IMR-90 (cell line): ENCODE measurements around the gene COL4A1. TPM values are rescaled to one million over a fixed set of nuclear protein-coding genes. Genes with fewer than 3 reads are reported as not detected.

ENCODE experiments used
- ATAC-seq: fragments of 200-7000 bp; cut with Tn5 transposase; 2 replicates; pipeline ENCODE4 v1.9.1; 2020; ENCODE audit warnings: low read depth, mild to moderate bottlenecking, moderate library complexity
- BruUV-seq: library from RNA; stranded (reverse); fragments of 400-500 nt; replicated peaks from 2 replicates; lab custom pipeline; 2021; lab: Mats Ljungman, UMichigan
- CTCF ChIA-PET: fragments of 300-600 bp; formaldehyde crosslinking; extraction: SDS; loops from one replicate; lab custom pipeline; 2021; ENCODE audit warnings: antibody characterized with exemption; lab: Yijun Ruan, JAX
- POLR2A ChIA-PET: fragments of 300-600 bp; sonication (Branson Sonifier 250); formaldehyde crosslinking; loops from one replicate; lab custom pipeline; 2022; ENCODE audit warnings: antibody characterized with exemption; ENCODE audit not compliant: unreplicated experiment; lab: Charles Lee
- DNase-seq: peaks from one replicate; pipeline ENCODE4 v3.0.0; 2013
- H2AFZ ChIP-seq: replicated peaks from 2 replicates; pipeline ENCODE3; 2013; ENCODE audit warnings: low read length, mild to moderate bottlenecking; ENCODE audit not compliant: poor library complexity
- H2AK5ac ChIP-seq: 2 replicates; pipeline ENCODE4 v1.6.1; 2013; ENCODE audit warnings: low read depth, low read length, inconsistent platforms
- H2AK9ac ChIP-seq: replicated peaks from 2 replicates; pipeline ENCODE3; 2013; ENCODE audit warnings: mild to moderate bottlenecking, low read depth, low read length, moderate library complexity; ENCODE audit not compliant: poor library complexity
- H2BK120ac ChIP-seq: 2 replicates; pipeline ENCODE4 v1.6.1; 2013; ENCODE audit warnings: low read depth, low read length, inconsistent platforms
- H2BK15ac ChIP-seq: 3 replicates; pipeline ENCODE4 v1.6.1; 2013; ENCODE audit warnings: low read depth, low read length, inconsistent platforms
- H2BK20ac ChIP-seq: 2 replicates; pipeline ENCODE4 v1.6.1; 2013; ENCODE audit warnings: low read depth, mild to moderate bottlenecking, inconsistent platforms, low read length, moderate library complexity
- H2BK5ac ChIP-seq: 2 replicates; pipeline ENCODE4 v1.6.1; 2013; ENCODE audit warnings: mild to moderate bottlenecking, low read depth, low read length, inconsistent platforms; ENCODE audit not compliant: poor library complexity, severe bottlenecking
- H3K14ac ChIP-seq: replicated peaks from 2 replicates; pipeline ENCODE4 v1.6.1; 2013; ENCODE audit warnings: low read depth, low read length, inconsistent platforms
- H3K18ac ChIP-seq: 2 replicates; pipeline ENCODE4 v1.6.1; 2013; ENCODE audit warnings: low read depth, low read length, control low read depth
- H3K23ac ChIP-seq: 2 replicates; pipeline ENCODE4 v1.6.1; 2013; ENCODE audit warnings: low read depth, low read length, inconsistent platforms
- H3K27ac ChIP-seq: 2 replicates; pipeline ENCODE4 v1.5.1; 2013; ENCODE audit warnings: mild to moderate bottlenecking, control low read depth, low read length; ENCODE audit not compliant: insufficient read depth
- H3K27me3 ChIP-seq: 2 replicates; pipeline ENCODE4 v1.6.1; 2013; ENCODE audit warnings: low read length; ENCODE audit not compliant: control insufficient read depth, insufficient read depth
- H3K36me3 ChIP-seq: 2 replicates; pipeline ENCODE4 v1.6.1; 2013; ENCODE audit warnings: low read length, mixed read lengths; ENCODE audit not compliant: control insufficient read depth, insufficient read depth
- H3K4ac ChIP-seq: 2 replicates; pipeline ENCODE4 v1.6.1; 2013; ENCODE audit warnings: low read depth, low read length, inconsistent platforms
- H3K4me1 ChIP-seq: 2 replicates; pipeline ENCODE4 v1.6.1; 2013; ENCODE audit warnings: low read length, mixed read lengths; ENCODE audit not compliant: control insufficient read depth, insufficient read depth
- H3K4me2 ChIP-seq: 2 replicates; pipeline ENCODE4 v1.6.1; 2013; ENCODE audit warnings: low read depth, mild to moderate bottlenecking, control low read depth, low read length, moderate library complexity
- H3K4me3 ChIP-seq: 2 replicates; pipeline ENCODE4 v1.5.1; 2013; ENCODE audit warnings: low read depth, mild to moderate bottlenecking, control low read depth, low read length, moderate library complexity; ENCODE audit not compliant: insufficient read depth
- H3K56ac ChIP-seq: 2 replicates; pipeline ENCODE4 v1.6.1; 2013; ENCODE audit warnings: low read length, inconsistent platforms; ENCODE audit not compliant: insufficient read depth; ENCODE audit errors: extremely low read depth
- H3K79me1 ChIP-seq, 2 experiments: 2 replicates each; pipeline ENCODE4 v1.6.1; 2013; ENCODE audit warnings: low read length in 2 of 2, inconsistent platforms in 1 of 2, low read depth in 1 of 2
- H3K9ac ChIP-seq: 2 replicates; pipeline ENCODE4 v1.6.1; 2013; ENCODE audit warnings: low read depth, low read length, control low read depth
- H3K9me1 ChIP-seq: 2 replicates; pipeline ENCODE4 v1.6.1; 2013; ENCODE audit warnings: low read length, inconsistent platforms; ENCODE audit not compliant: insufficient read depth
- H3K9me3 ChIP-seq: 2 replicates; pipeline ENCODE4 v1.6.1; 2013; ENCODE audit warnings: low read length; ENCODE audit not compliant: control insufficient read depth, insufficient read depth
- H4K20me1 ChIP-seq: 2 replicates; pipeline ENCODE4 v1.6.1; 2013; ENCODE audit warnings: low read length, inconsistent platforms; ENCODE audit not compliant: insufficient read depth
- H4K5ac ChIP-seq: 2 replicates; pipeline ENCODE4 v1.6.1; 2013; ENCODE audit warnings: mild to moderate bottlenecking, low read depth, low read length, control low read depth
- H4K8ac ChIP-seq, 2 experiments: 2 replicates each; pipeline ENCODE4 v1.6.1; 2013; ENCODE audit warnings: low read depth in 2 of 2, low read length in 2 of 2, control low read depth in 1 of 2, inconsistent platforms in 1 of 2
- H4K91ac ChIP-seq: 2 replicates; pipeline ENCODE4 v1.6.1; 2013; ENCODE audit warnings: low read depth, low read length, inconsistent platforms; ENCODE audit not compliant: insufficient read depth
- MAFK ChIP-seq: IDR thresholded peaks from 2 replicates; pipeline ENCODE4 v1.6.1; 2012; ENCODE audit warnings: low read depth, low read length, improper control_type of control experiment
- RCOR1 ChIP-seq: IDR thresholded peaks from 2 replicates; pipeline ENCODE4 v1.6.1; 2012; ENCODE audit warnings: mild to moderate bottlenecking, low read length, improper control_type of control experiment; ENCODE audit not compliant: insufficient replicate concordance
- WGBS, 2 experiments: methylation state at CpG; one replicate each; pipeline versions ENCODE4 v1.1.5 to v1.1.7; 2013; ENCODE audit warnings: missing lambda C conversion rate in 2 of 2; ENCODE audit not compliant: insufficient read length in 1 of 2; ENCODE audit errors: extremely low coverage in 2 of 2; 5-methylcytosine and 5-hydroxymethylcytosine counted together
- dilution Hi-C: fragments of 300-500 bp; cut with HindIII; formaldehyde crosslinking; loops from one replicate; pipeline ENCODE4 v1.14.3; 2018; ENCODE audit warnings: low sequenced_read_pairs; ENCODE audit not compliant: unreplicated experiment
- in situ Hi-C: fragments of 300-500 bp; cut with MboI; formaldehyde crosslinking; loops from 3 replicates; pipeline ENCODE4 v1.14.3; 2019; ENCODE audit warnings: low sequenced_read_pairs, inconsistent platforms, mixed read lengths
- intact Hi-C: fragments of 100-400 bp; cut with micrococcal nuclease; formaldehyde crosslinking; loops from 2 replicates; pipeline ENCODE4 v1.10.0; 2022
- polyA plus RNA-seq, 3 experiments: library from polyadenylated mRNA; depleted of rRNA; stranded (reverse); fragments of >200 nt; gene quantifications; 2 replicates each; pipeline ENCODE4 v1.2.3, GENCODE V29; 2012; ENCODE audit warnings: low replicate concordance in 1 of 3
- total RNA-seq: library from RNA; depleted of rRNA; stranded (reverse); fragments of >200 nt; gene quantifications from 2 replicates; pipeline ENCODE4 v1.2.3, GENCODE V29; 2012

Gene COL4A1
- total and polyA plus RNA-seq, 2 of the 4 experiments (the other 2 are of a cell fraction): 230 to 337 TPM

- Histone ChIP-seq H2AK9ac (no peak overlapping the region), H3K36me3 (peaks cover 10% of the 10 kb centered on the region), H2BK120ac (peak overlapping the region; percentile 17; the same call in 1 of the 2 replicates), H2AK5ac (peak overlapping the region; percentile 75), H2BK15ac (no peak overlapping the region), H3K27me3 (no peaks in the 10 kb centered on the region), H3K14ac (no peak overlapping the region), H3K18ac (0 out of 2 replicates have a peak overlapping the region, but pooled peaks have one; percentile 7), H3K23ac (peak overlapping the region; percentile 34; the same call in 1 of the 2 replicates), H3K79me1 (peaks cover 24 to 78% of the 10 kb centered on the region in 2 experiments), H3K56ac (peak overlapping the region; percentile 7; the same call in 1 of the 2 replicates), H3K9me3 (no peaks in the 10 kb centered on the region), H4K8ac (peak overlapping the region; percentile 43 to 53; a peak in 2 of 4 replicates), H3K9ac (peak overlapping the region; percentile 25; the same call in 1 of the 2 replicates), H3K4ac (peak overlapping the region; percentile 64; the same call in 1 of the 2 replicates), H2BK20ac (peak overlapping the region; percentile 34; the same call in 1 of the 2 replicates), H4K20me1 (peaks cover 60% of the 10 kb centered on the region), H3K4me3 (no peak overlapping the region), H2AFZ (no peak overlapping the region), H4K5ac (peak overlapping the region; percentile 15; the same call in 1 of the 2 replicates), H3K9me1 (peaks cover 48% of the 10 kb centered on the region), H2BK5ac (peak overlapping the region; percentile 62), H3K27ac (peak overlapping the region; percentile 57; the same call in 1 of the 2 replicates), H4K91ac (no peak overlapping the region), H3K4me2 (peak overlapping the region; percentile 30; the same call in 1 of the 2 replicates), H3K4me1 (peaks cover 45% of the 10 kb centered on the region)
- dilution Hi-C loops: no loop called here
- no peak for ATAC-seq
- TF ChIP-seq MAFK (peak; percentile 81), RCOR1 (no peak)
- WGBS, 2 experiments: 98% methylated on average over 9 of the region's 12 CpGs; no CpG with 5 or more reads in 1 of the 2 experiments
- ChIA-PET POLR2A (no interaction called here), CTCF (interaction anchor here (0.5 to 2.2 kb wide), 5 partner anchors 12 to 1352 kb away, joined by 3 to 6 read pairs (median 3); no protein-coding TSS in a partner anchor)
- DNase-seq: no peak
- no TSS peak for BruUV-seq
- in situ Hi-C loops: no loop called here
- intact Hi-C loops: no loop called here
Observed at GRCh38 chr13:110258876-110259631, 47.9 kb downstream of the COL4A1 start.
